GM12892 (cell line): ENCODE data around the gene TCF7L1.
A peak's percentile ranks its signal among the peaks of the same experiment; 100 is the strongest.

Experiments
- DNase-seq: peaks from one replicate; pipeline ENCODE4 v3.0.0; 2011; ENCODE audit not compliant: insufficient read length
- FAIRE-seq: peaks from 2 replicates; lab custom pipeline; 2011; peaks lifted over from hg19 to GRCh38; lab: Jason Lieb, UNC
- POLR2A ChIP-seq: IDR thresholded peaks from 2 replicates; pipeline ENCODE4 v1.6.1; 2011; ENCODE audit warnings: low read depth, low read length, control low read depth
- POLR2AphosphoS5 ChIP-seq: IDR thresholded peaks from 2 replicates; pipeline ENCODE4 v1.6.1; 2011; ENCODE audit warnings: low read depth, low read length, control low read depth
- TAF1 ChIP-seq: IDR thresholded peaks from 2 replicates; pipeline ENCODE4 v1.6.1; 2011; ENCODE audit warnings: low read depth, mild to moderate bottlenecking, control low read depth, low read length, borderline replicate concordance

The TCF7L1 gene

DNA sequence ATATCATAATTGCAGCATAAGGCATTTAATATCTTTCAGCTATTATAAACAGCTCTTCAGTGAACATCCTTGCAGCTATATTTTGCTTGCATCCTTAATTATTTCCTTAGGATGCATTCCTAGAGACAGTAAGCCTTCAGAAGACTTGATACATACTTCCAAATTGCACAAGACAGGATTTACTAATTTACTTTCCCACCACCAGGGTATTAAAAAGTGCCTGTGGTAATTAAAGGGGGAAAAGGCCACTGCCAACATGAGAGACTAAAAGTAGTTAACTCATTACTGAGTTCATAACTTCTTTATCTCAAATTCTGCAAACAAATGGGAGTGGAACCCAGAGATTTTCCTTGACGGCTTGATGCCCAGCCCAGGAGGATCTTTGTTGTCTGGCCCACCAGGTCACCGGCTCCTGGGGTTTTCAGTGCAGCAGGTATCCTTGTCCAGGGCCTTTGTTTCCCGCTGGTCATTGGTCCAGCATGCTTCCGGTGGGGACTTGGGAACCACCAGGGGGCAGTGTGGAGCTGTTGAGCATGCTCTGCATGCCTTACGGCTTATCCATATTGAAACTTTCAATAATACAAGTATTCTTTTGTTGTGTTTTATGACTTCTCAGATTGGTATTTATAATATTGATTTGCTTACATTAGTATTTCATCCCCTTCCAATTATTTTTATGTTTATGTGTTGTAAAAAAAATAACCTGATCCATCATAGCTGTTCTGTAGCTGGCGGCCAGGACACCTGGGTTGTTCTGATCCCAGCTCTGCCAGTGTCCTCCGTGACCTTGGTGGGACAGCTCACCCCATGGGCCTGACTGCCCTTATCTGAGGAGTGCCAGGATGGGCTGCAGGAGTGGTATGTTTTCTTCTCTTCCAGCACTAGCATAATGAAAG, 133.2 kb downstream of the TCF7L1 start:
- DNase-seq (peak; percentile 43), FAIRE-seq (peak; percentile 30)
- TF ChIP-seq POLR2AphosphoS5 (no peak), POLR2A (no peak), TAF1 (no peak)

DNA sequence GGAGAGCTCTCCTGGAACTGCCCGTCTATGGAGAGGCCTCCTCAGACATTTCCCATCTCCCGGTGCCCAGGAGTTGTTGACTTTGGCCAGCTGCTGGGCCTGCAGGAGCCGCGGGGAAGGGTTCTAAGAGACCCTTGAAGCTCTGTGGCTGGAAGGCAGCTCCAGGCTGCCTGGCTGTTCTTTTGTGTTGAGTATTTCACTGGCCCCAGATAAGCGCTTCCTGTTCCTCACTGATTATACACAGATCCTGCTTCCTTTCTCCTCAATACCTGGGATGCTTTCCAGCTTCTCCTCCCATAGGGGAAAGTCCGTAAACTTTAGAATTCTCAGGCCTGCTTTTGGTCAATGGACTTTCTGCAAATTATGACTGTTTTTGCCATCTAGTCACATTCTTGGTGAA, 136.8 kb downstream of the TCF7L1 start:
- TF ChIP-seq TAF1 (no peak), POLR2AphosphoS5 (no peak), POLR2A (no peak)
- no peak for FAIRE-seq
- DNase-seq: no peak

DNA sequence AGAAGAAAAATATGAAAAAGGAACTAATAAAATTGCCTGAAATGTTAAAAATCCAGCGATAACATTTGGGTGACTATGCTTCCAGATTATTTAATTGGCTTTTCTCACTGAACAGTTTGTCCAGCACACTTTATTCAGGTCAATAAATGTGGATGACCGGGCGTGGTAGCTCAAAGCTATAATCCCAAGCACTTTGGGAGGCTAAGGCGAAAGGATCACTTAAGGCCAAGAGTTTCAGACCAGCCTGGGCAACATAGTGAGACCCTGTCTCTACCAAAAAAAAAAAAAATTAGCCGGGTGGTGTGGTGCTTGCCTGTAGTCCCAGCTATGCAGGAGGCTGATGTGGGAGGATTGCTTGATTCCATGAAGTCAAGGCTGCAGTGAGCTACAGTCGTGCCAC, 139.2 kb downstream of the TCF7L1 start:
- FAIRE-seq: no peak
- TF ChIP-seq POLR2AphosphoS5 (no peak), POLR2A (no peak), TAF1 (no peak)
- DNase-seq: no peak

DNA sequence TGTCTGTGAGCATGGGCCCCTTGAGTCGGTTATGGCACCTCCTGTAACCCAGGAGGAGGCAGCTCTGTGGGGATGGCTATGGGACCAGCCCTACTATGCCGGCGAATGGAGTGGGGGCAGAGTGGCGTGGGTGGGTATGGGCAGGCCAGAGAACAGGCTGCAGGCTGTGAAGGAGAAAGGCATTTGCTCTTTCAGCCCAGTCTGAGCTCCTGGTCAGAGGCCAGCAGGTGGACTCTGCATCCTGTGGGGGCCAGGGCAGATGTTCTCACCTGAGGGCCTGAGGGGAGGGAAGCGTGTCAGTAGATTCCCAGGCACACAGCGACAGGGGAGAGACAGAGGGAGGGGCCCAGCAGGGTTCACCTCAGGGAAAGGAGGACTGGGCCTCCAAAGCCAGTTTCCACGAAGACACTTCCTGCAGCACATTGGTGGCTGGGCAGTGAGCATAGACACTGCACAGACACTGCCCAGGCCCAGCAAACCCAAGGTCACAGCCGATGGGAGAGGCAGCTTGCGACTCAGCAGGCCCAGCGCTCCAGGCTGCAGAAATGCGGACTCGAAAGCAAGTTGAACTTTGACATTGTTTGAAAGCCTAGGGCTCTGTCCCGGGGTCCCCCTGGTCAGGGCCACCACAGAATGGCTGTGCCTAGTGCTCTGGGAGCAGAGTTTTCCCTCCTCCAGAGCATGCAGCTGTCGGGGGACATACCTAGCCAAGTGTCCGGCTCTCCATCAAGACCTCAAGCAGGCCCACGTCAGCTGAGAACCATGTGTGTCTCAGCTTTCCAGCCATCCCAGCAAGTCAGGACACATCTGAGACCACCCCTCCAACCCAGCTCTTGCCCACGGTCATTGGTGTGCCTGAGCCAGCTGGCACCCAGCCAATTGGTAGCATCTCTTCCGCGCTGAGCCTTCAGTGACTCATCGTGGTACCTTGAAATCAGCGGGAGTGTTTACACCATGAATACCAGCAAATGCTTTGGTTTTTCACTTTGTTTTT, 140.8 kb downstream of the TCF7L1 start:
- DNase-seq (no peak), FAIRE-seq (no peak)
- TF ChIP-seq POLR2A: no peak

DNA sequence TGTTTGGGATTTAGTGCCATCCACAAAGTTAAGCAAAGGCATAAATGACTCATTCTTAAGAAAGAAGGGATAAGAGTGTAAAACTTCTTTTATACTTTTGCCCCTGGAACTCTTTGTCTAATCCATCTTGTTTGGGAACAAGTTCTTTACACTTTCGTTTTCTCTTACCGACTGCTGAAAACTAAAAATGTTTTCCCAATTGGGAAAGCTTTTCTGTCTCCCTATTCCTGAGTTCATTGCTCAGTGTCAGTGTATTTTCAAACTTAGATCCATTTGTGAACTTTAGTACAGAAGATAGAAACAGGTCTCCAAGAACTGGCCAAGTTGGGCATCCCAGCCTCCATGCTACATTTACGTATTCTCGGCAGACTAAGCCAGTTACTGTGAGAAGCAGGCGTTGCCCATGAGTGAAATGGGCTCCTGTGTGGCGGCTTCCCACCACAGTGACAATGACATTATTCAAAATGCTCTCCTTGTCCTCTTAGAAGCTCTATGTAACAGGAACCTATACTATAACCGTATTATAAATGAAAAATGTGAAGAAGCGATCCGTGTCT, 142.9 kb downstream of the TCF7L1 start:
- no peak for FAIRE-seq
- DNase-seq: no peak
- TF ChIP-seq POLR2AphosphoS5: no peak
- no peak for TF ChIP-seq POLR2A

DNA sequence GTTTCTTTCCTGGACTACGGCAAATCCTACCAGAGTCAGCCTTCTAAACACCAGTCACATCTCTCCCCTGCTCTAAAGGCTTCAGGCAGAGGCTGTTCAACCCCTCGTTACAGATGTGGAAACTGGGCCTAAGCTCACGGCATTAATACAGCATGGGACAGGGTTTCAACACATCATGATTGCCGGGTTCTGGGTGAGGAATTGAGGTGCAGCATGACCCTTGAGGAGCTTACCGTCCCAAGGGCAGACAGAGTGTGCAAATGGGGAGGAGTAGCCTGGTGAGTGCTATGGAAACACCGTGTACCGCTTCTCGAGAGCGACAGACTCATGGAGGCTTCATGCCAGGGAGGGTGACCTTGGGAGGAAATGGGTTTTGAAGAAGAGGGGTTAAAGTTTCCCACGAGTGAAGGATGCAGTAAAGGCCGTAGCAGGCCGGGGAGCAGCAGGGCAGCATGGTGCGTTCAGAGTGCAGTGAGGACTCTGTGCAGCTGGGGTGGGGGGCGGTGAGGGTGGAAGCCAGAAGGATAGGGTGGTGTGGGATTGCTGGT, 143.5 kb downstream of the TCF7L1 start:
- DNase-seq: no peak
- TF ChIP-seq TAF1 (no peak), POLR2A (no peak)
- FAIRE-seq: no peak

DNA sequence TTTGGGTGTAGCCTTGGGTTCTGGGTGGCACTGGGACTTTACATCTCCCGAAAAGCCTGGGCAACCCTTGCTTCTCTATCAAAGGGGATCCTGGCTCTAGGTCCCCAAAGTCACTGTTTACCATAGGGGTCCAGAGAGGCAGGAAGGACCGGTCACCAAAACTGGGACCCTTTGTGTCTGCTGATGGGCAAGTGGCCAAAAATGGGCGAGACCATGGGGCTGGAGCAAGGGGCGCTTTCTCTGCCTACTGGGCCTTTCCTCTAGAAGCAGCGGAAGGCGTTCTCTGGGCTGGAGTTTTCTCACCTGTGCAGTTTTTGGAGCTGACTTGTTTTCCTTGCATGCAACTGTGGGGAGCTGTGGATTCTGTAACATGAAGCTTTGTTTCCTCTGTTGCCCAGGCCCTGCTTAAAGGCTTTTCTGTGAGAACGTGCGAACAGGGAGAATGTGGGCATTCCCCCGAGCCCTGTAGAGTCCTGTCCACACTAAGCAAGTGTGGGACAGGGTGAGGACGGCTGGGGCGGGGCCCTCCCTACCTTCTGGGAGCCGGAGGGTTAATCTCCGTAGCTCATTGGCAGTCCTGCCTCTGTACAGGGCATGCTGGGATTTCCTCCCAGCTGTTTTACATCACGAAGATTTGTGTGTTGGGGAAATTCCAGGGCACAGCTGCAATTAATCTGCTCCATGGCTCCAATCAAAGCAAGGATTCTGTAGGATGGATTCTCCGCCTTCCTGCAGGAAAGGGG, 144.4 kb downstream of the TCF7L1 start:
- DNase-seq: no peak
- no peak for FAIRE-seq
- TF ChIP-seq POLR2AphosphoS5 (no peak), TAF1 (no peak), POLR2A (no peak)

DNA sequence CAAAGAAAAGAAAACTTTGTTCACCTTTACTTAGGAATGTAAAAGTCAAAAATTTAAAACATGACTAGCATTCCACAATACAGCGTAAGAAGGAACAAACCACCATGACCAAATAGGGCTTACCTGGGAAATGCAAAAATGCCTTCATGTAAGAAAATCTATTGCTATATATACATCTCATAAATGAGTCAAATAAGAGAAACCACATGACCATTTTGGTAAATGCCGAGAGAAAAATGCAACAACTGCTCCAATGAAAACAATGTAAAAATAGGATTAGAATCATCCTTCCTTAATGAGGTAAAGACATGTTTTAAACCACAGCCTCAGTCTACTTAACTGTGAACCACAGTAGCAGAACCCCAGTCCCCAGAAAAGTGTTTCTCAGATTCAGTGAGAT, 145.2 kb downstream of the TCF7L1 start:
- DNase-seq (no peak), FAIRE-seq (no peak)
- TF ChIP-seq TAF1 (no peak), POLR2A (no peak), POLR2AphosphoS5 (no peak)

DNA sequence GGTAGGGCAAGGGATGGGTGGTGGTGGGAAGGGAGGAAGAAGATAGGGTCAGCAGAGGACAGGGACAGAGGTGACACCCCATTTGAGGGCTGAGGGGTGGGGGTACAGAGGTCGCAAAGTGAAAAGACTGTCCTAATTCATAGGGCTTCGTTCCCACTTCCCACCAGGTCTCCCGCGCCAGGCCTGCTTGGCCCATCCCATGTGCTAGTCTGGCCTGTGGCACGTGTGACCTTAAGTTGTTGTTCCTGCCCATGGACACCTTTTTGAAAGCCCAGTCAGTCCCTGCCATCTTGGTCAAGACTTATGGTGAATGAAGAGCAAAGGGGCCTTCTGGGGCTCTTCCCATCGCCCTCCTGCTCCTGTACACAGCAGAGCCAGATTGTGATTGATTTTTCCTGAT, 148.4 kb downstream of the TCF7L1 start:
- FAIRE-seq (no peak), DNase-seq (no peak)
- TF ChIP-seq POLR2AphosphoS5 (no peak), TAF1 (no peak), POLR2A (no peak)

DNA sequence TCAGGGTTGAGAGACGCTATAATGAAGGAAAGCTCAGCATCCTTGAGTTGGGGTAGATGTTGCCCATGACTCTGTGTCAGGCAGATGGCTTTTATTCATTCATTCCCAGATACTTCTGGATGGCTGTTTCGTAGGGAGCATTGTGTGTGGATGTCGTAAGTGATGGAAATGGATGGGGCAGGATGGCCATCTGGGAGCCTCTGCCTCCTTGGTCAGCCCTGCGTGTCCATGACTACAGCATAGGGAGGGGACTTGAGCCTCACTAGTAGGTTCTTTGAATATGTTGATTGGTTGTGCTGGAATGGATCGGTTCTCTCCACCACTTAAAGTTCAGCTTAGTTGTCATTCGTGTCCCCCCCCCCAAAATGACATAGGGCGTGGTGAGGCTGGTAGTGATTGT, 149.7 kb downstream of the TCF7L1 start:
- no peak for FAIRE-seq
- TF ChIP-seq POLR2AphosphoS5 (no peak), POLR2A (no peak), TAF1 (no peak)
- DNase-seq: no peak
